Thoracic aorta (tissue), 2 donors: ENCODE data around the gene DSP. TPM values are rescaled to one million over a fixed set of nuclear protein-coding genes. Genes with fewer than 3 reads are reported as not detected.

Experiments used
- ATAC-seq: fragments of 150-250 bp; one replicate; pipeline ENCODE4 v1.8.0; 2017; ENCODE audit warnings: low read depth; ENCODE audit not compliant: insufficient number of reproducible peaks, low FRiP score
- DNase-seq: peaks from one replicate; pipeline ENCODE4 v3.0.0-alpha.2; 2020; ENCODE audit warnings: low spot score
- H3K27ac ChIP-seq, 2 donors: fragments of 200-600 bp; sonication (generic); 1 replicate in 1 of 2; 2 replicates in 1 of 2; pipeline ENCODE4 v1.5.1; 2016; ENCODE audit warnings: mild to moderate bottlenecking in 2 of 2, moderate library complexity in 2 of 2
- H3K27me3 ChIP-seq: fragments of 200-600 bp; sonication (generic); replicated peaks from 2 replicates; pipeline ENCODE4 v1.6.0; 2016; ENCODE audit warnings: mild to moderate bottlenecking; ENCODE audit not compliant: insufficient read depth
- H3K36me3 ChIP-seq: fragments of 200-600 bp; sonication (generic); one replicate; pipeline ENCODE4 v1.5.1; 2016
- H3K4me1 ChIP-seq, 2 donors: fragments of 200-600 bp; sonication (generic); 1 replicate in 1 of 2; 2 replicates in 1 of 2; pipeline versions ENCODE4 v1.5.1 to v1.6.0; 2016; ENCODE audit warnings: low read depth in 2 of 2, mild to moderate bottlenecking in 1 of 2; ENCODE audit not compliant: control insufficient read depth in 1 of 2
- H3K4me3 ChIP-seq: fragments of 200-600 bp; sonication (generic); 2 replicates; pipeline ENCODE4 v1.5.1; 2016; ENCODE audit warnings: mild to moderate bottlenecking
- H3K9me3 ChIP-seq: fragments of 200-600 bp; sonication (generic); 2 replicates; pipeline ENCODE4 v1.5.1; 2016
- total RNA-seq, 2 donors: library from RNA; depleted of rRNA; stranded (reverse); fragments of >200 nt; gene quantifications; one replicate each; pipeline versions ENCODE4 v1.1.0 to v1.2.3, GENCODE V29; 2016
- TF ChIP-seq, protein P1 (sequence below): fragments of 200-600 bp; sonication (generic); IDR thresholded peaks from one replicate; pipeline ENCODE4 v1.5.1; 2019; ENCODE audit warnings: antibody characterized with exemption

Gene DSP
- total RNA-seq, 2 donors from 2014 or later: 5.4 to 6.7 TPM

GRCh38 chr6:7574500-7574899, 33.0 kb downstream of the DSP start:
- H3K36me3 ChIP-seq: no peaks in the 10 kb centered on the region
- no peak overlapping the region for H3K4me3 ChIP-seq
- H3K4me1 ChIP-seq: no peaks in the 10 kb centered on the region
- H3K9me3 ChIP-seq: no peaks in the 10 kb centered on the region
- H3K27me3 ChIP-seq: no peaks in the 10 kb centered on the region
- no peak overlapping the region for H3K27ac ChIP-seq
- ATAC-seq (no peak), DNase-seq (no peak)
- TF ChIP-seq, protein P1, sequence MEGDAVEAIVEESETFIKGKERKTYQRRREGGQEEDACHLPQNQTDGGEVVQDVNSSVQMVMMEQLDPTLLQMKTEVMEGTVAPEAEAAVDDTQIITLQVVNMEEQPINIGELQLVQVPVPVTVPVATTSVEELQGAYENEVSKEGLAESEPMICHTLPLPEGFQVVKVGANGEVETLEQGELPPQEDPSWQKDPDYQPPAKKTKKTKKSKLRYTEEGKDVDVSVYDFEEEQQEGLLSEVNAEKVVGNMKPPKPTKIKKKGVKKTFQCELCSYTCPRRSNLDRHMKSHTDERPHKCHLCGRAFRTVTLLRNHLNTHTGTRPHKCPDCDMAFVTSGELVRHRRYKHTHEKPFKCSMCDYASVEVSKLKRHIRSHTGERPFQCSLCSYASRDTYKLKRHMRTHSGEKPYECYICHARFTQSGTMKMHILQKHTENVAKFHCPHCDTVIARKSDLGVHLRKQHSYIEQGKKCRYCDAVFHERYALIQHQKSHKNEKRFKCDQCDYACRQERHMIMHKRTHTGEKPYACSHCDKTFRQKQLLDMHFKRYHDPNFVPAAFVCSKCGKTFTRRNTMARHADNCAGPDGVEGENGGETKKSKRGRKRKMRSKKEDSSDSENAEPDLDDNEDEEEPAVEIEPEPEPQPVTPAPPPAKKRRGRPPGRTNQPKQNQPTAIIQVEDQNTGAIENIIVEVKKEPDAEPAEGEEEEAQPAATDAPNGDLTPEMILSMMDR: no peak

- H3K4me1 ChIP-seq: no peaks in the 10 kb centered on the region
- H3K9me3 ChIP-seq: no peaks in the 10 kb centered on the region
- TF ChIP-seq, protein P1: no peak
- no peak overlapping the region for H3K4me3 ChIP-seq
- DNase-seq: no peak
- ATAC-seq: no peak
- H3K27me3 ChIP-seq: no peaks in the 10 kb centered on the region
- H3K27ac ChIP-seq: no peak overlapping the region
- H3K36me3 ChIP-seq: no peaks in the 10 kb centered on the region
Measured at GRCh38 chr6:7578516-7578915, 37.0 kb downstream of the DSP start.

GRCh38 chr6:7578931-7579330, 37.5 kb downstream of the DSP start:
- no peaks in the 10 kb centered on the region for H3K4me1 ChIP-seq
- H3K27me3 ChIP-seq: no peaks in the 10 kb centered on the region
- TF ChIP-seq, protein P1: no peak
- H3K36me3 ChIP-seq: no peaks in the 10 kb centered on the region
- no peaks in the 10 kb centered on the region for H3K9me3 ChIP-seq
- DNase-seq: no peak
- ATAC-seq: no peak
- H3K27ac ChIP-seq: no peak overlapping the region
- no peak overlapping the region for H3K4me3 ChIP-seq

DNA sequence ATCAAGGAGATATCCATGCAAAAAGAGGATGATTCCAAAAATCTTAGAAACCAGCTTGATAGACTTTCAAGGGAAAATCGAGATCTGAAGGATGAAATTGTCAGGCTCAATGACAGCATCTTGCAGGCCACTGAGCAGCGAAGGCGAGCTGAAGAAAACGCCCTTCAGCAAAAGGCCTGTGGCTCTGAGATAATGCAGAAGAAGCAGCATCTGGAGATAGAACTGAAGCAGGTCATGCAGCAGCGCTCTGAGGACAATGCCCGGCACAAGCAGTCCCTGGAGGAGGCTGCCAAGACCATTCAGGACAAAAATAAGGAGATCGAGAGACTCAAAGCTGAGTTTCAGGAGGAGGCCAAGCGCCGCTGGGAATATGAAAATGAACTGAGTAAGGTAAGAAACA, 38.4 kb downstream of the DSP start:
- no peaks in the 10 kb centered on the region for H3K9me3 ChIP-seq
- H3K36me3 ChIP-seq: no peaks in the 10 kb centered on the region
- ATAC-seq (no peak), DNase-seq (no peak)
- H3K4me1 ChIP-seq: no peaks in the 10 kb centered on the region
- H3K27me3 ChIP-seq: no peaks in the 10 kb centered on the region
- no peak overlapping the region for H3K4me3 ChIP-seq
- TF ChIP-seq, protein P1: no peak
- no peak overlapping the region for H3K27ac ChIP-seq

GRCh38 chr6:7580537-7580926, 39.1 kb downstream of the DSP start:
- TF ChIP-seq, protein P1: no peak
- H3K9me3 ChIP-seq: no peaks in the 10 kb centered on the region
- H3K4me1 ChIP-seq: no peaks in the 10 kb centered on the region
- H3K36me3 ChIP-seq: no peaks in the 10 kb centered on the region
- no peak overlapping the region for H3K4me3 ChIP-seq
- ATAC-seq (no peak), DNase-seq (no peak)
- H3K27ac ChIP-seq: no peak overlapping the region
- H3K27me3 ChIP-seq: no peaks in the 10 kb centered on the region
